ENCODE results near the gene NBPF14. TPM values are rescaled to one million over a fixed set of nuclear protein-coding genes. Genes with fewer than 3 reads are reported as not detected.
"Not testable (repeated sequence)": the region's sequence is repeated elsewhere in the genome, so short reads cannot be mapped to it uniquely, and the experiment has no call there.

The NBPF14 gene
- total and polyA plus RNA-seq, 2 experiments from 2014 or later = 5.1 to 10.8 TPM

- peak; percentile 93 for TF ChIP-seq CREB1 (CRISPR knock-in tag; IDR thresholded peaks at IDR 0.05; ENCODE audit: low read depth)
- H3K27me3 Mint-ChIP-seq (ENCODE audit: insufficient read depth, low read depth, poor library complexity); H3K4me1 Mint-ChIP-seq; H3K9me2 ChIP-seq (ENCODE audit: insufficient read depth); H3K36me3 Mint-ChIP-seq (ENCODE audit: low read depth); H3K4me1 ChIP-seq (ENCODE audit: insufficient read depth); H3K79me2 ChIP-seq (replicated peaks; ENCODE audit: insufficient read depth); H3K27me3 ChIP-seq (ENCODE audit: insufficient read depth); H4K20me1 ChIP-seq (replicated peaks; ENCODE audit: insufficient read depth); H2AFZ ChIP-seq; H3K36me3 ChIP-seq (ENCODE audit: insufficient read depth); H3F3A ChIP-seq (replicated peaks; ENCODE audit: low read depth); H3K9me3 Mint-ChIP-seq: not testable (repeated sequence)
- Mint-ChIP-seq H3K4me3 (peak overlapping the region; percentile 72), H3K27ac (peak overlapping the region; percentile 100)
- Histone ChIP-seq H3K27ac (ENCODE audit: low read depth) (peak overlapping the region; percentile 93), H3K4me3 (peak overlapping the region; percentile 45), H3K4me2 (peak overlapping the region; percentile 65; the same call in 1 of the 2 replicates)
- DNase-seq (ENCODE audit: low spot score) = peak; percentile 86
- peak; percentile 47 for ATAC-seq
Measured at GRCh38 chr1:148522072-148522471, 73.7 kb downstream of the NBPF14 start.

- not testable (repeated sequence) for H3F3A ChIP-seq (replicated peaks; ENCODE audit: low read depth); H3K4me1 ChIP-seq (ENCODE audit: insufficient read depth); H3K27ac Mint-ChIP-seq; H3K4me2 ChIP-seq; H3K9me2 ChIP-seq (ENCODE audit: insufficient read depth); ATAC-seq; H3K27me3 Mint-ChIP-seq (ENCODE audit: insufficient read depth, low read depth, poor library complexity); H3K4me3 ChIP-seq; H4K20me1 ChIP-seq (replicated peaks; ENCODE audit: insufficient read depth); DNase-seq (ENCODE audit: low spot score); H3K36me3 Mint-ChIP-seq (ENCODE audit: low read depth); H3K27me3 ChIP-seq (ENCODE audit: insufficient read depth); H3K79me2 ChIP-seq (replicated peaks; ENCODE audit: insufficient read depth); H3K36me3 ChIP-seq (ENCODE audit: insufficient read depth); H3K4me1 Mint-ChIP-seq; H3K9me3 Mint-ChIP-seq; H3K4me3 Mint-ChIP-seq; H2AFZ ChIP-seq; H3K27ac ChIP-seq (ENCODE audit: low read depth)
Measured at GRCh38 chr1:148514310-148514709, 81.5 kb downstream of the NBPF14 start.

- H3K27ac Mint-ChIP-seq; H3K27me3 Mint-ChIP-seq (ENCODE audit: insufficient read depth, low read depth, poor library complexity); H3K4me1 ChIP-seq (ENCODE audit: insufficient read depth); H3K36me3 Mint-ChIP-seq (ENCODE audit: low read depth); DNase-seq (ENCODE audit: low spot score); H3K4me1 Mint-ChIP-seq; H3K79me2 ChIP-seq (replicated peaks; ENCODE audit: insufficient read depth); H3K4me3 ChIP-seq; H3K9me3 Mint-ChIP-seq; H3K4me2 ChIP-seq; H4K20me1 ChIP-seq (replicated peaks; ENCODE audit: insufficient read depth); H3K36me3 ChIP-seq (ENCODE audit: insufficient read depth); ATAC-seq; H3K4me3 Mint-ChIP-seq; H3F3A ChIP-seq (replicated peaks; ENCODE audit: low read depth); H3K27me3 ChIP-seq (ENCODE audit: insufficient read depth); H3K9me2 ChIP-seq (ENCODE audit: insufficient read depth); H3K27ac ChIP-seq (ENCODE audit: low read depth); H2AFZ ChIP-seq: not testable (repeated sequence)
Measured at GRCh38 chr1:148512571-148513184, 83.1 kb downstream of the NBPF14 start.

DNA sequence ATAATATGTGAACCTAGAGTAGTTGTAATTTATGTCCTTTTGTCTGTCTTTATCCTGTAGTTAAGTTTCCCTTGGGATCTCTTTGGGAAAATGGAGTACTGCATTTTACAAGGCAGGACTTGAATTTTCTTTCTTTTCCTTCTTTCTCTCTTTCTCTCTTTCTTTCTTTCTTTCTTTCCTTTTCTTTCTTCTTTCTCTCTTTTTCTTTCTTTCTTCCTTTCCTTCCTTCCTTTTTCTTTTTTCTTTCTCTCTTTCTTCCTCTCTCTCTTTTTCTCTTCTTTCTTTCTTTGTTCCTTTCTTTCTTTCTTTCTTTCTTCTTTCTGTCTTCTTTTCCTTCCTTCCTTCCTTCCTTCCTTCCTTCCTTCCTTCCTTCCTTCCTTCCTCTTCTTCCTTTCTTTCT, 101.9 kb downstream of the NBPF14 start:
- DNase-seq (ENCODE audit: low spot score); H3K27me3 ChIP-seq (ENCODE audit: insufficient read depth); H3K36me3 ChIP-seq (ENCODE audit: insufficient read depth); H3K27ac Mint-ChIP-seq; H3K36me3 Mint-ChIP-seq (ENCODE audit: low read depth); H3K27me3 Mint-ChIP-seq (ENCODE audit: insufficient read depth, low read depth, poor library complexity); H3K4me3 Mint-ChIP-seq; H3K4me2 ChIP-seq; H3K4me1 Mint-ChIP-seq; H3K9me3 Mint-ChIP-seq; H4K20me1 ChIP-seq (replicated peaks; ENCODE audit: insufficient read depth); H3K4me3 ChIP-seq; H3F3A ChIP-seq (replicated peaks; ENCODE audit: low read depth); H3K27ac ChIP-seq (ENCODE audit: low read depth); H3K9me2 ChIP-seq (ENCODE audit: insufficient read depth); ATAC-seq; H3K4me1 ChIP-seq (ENCODE audit: insufficient read depth); H3K79me2 ChIP-seq (replicated peaks; ENCODE audit: insufficient read depth): not testable (repeated sequence)
- H2AFZ ChIP-seq = peak overlapping the region; percentile 74; the same call in 1 of the 2 replicates

GRCh38 chr1:148483029-148483428, 112.8 kb downstream of the NBPF14 start, which contains the start of gene PPIAL4G:
Gene PPIAL4G, minus strand, starts transcription at chr1:148483302. Its CDS starts 50 bp downstream, at chr1:148483252.
- not testable (repeated sequence) for H3K79me2 ChIP-seq (replicated peaks; ENCODE audit: insufficient read depth); DNase-seq (ENCODE audit: low spot score); H4K20me1 ChIP-seq (replicated peaks; ENCODE audit: insufficient read depth); H3K4me1 Mint-ChIP-seq; H3K27me3 ChIP-seq (ENCODE audit: insufficient read depth); ATAC-seq; H3K4me3 ChIP-seq; H3K4me2 ChIP-seq; H3K4me1 ChIP-seq (ENCODE audit: insufficient read depth); H3K9me3 Mint-ChIP-seq; H3K27ac ChIP-seq (ENCODE audit: low read depth); H3F3A ChIP-seq (replicated peaks; ENCODE audit: low read depth); H3K9me2 ChIP-seq (ENCODE audit: insufficient read depth); H3K36me3 ChIP-seq (ENCODE audit: insufficient read depth); H3K27me3 Mint-ChIP-seq (ENCODE audit: insufficient read depth, low read depth, poor library complexity); H3K27ac Mint-ChIP-seq; H2AFZ ChIP-seq; H3K4me3 Mint-ChIP-seq; H3K36me3 Mint-ChIP-seq (ENCODE audit: low read depth)

Data from GM23338 (cell line).